SU-DHL-6 (cell line): ENCODE measurements around the gene CEL.

Experiments
- CTCF ChIP-seq: fragments of 200-600 bp; sonication (generic); IDR thresholded peaks from one replicate; pipeline ENCODE4 v1.5.1; 2017; ENCODE audit warnings: antibody characterized with exemption, mild to moderate bottlenecking, low read length, moderate library complexity; ENCODE audit not compliant: insufficient read depth, poor library complexity, severe bottlenecking
- EZH2phosphoT487 ChIP-seq: fragments of 200-600 bp; sonication (generic), shearing (Covaris generic); conservative IDR thresholded peaks from 2 replicates; pipeline ENCODE4 v1.6.1; 2018; ENCODE audit warnings: mild to moderate bottlenecking, antibody characterized with exemption, low read length, moderate library complexity, mixed read lengths

- TF ChIP-seq CTCF (no peak), EZH2phosphoT487 (no peak)
Observed at GRCh38 chr9:133071484-133072150, 9.8 kb downstream of the CEL start.
